GM12873 (cell line): ENCODE measurements around the gene SYCE3.

Experiments
- CTCF ChIP-seq: IDR thresholded peaks from 2 replicates; pipeline ENCODE4 v1.5.1; 2012; ENCODE audit warnings: low read depth, mild to moderate bottlenecking, moderate library complexity, low read length, control low read depth; ENCODE audit not compliant: insufficient read depth; ENCODE audit errors: missing control alignments

The SYCE3 gene

GRCh38 chr22:50544078-50544745, 18.5 kb downstream of the SYCE3 start:
- peak; percentile 69 for TF ChIP-seq CTCF

GRCh38 chr22:50542416-50542927, 20.2 kb downstream of the SYCE3 start:
- peak; percentile 42 for TF ChIP-seq CTCF

GRCh38 chr22:50540381-50540780, 22.3 kb downstream of the SYCE3 start:
- TF ChIP-seq CTCF: no peak

- TF ChIP-seq CTCF: no peak
Measured at GRCh38 chr22:50537765-50538164, 25.0 kb downstream of the SYCE3 start.

GRCh38 chr22:50536226-50536625, 26.5 kb downstream of the SYCE3 start:
- no peak for TF ChIP-seq CTCF

GRCh38 chr22:50535113-50535512, 27.6 kb downstream of the SYCE3 start:
- TF ChIP-seq CTCF: no peak

GRCh38 chr22:50532824-50533796, 29.6 kb downstream of the SYCE3 start:
- no peak for TF ChIP-seq CTCF
